ENCODE measurements around the gene MOV10L1.

- no peak for TF ChIP-seq EP300 (IDR thresholded peaks at IDR 0.05; ENCODE audit: borderline replicate concordance)
- TF ChIP-seq USF1 (IDR thresholded peaks at IDR 0.05) = no peak
- no peak for TF ChIP-seq CREB1 (IDR thresholded peaks at IDR 0.05; ENCODE audit: low read depth)
- TF ChIP-seq MAX (IDR thresholded peaks at IDR 0.05) = no peak
- TF ChIP-seq YY1 (IDR thresholded peaks at IDR 0.05; ENCODE audit: low read depth) = no peak
- no peak for TF ChIP-seq TAF1 (IDR thresholded peaks at IDR 0.05; ENCODE audit: low read depth)
- no peak for TF ChIP-seq FOXM1 (IDR thresholded peaks at IDR 0.05; ENCODE audit: borderline replicate concordance, low read depth)
- no peak for TF ChIP-seq TEAD4 (IDR thresholded peaks at IDR 0.05)
These were observed 106.5 kb downstream of the MOV10L1 start for GRCh38 chr22:50196256-50196655.
